ENCODE data around the gene UNC45A.

UNC45A gene, protein sequence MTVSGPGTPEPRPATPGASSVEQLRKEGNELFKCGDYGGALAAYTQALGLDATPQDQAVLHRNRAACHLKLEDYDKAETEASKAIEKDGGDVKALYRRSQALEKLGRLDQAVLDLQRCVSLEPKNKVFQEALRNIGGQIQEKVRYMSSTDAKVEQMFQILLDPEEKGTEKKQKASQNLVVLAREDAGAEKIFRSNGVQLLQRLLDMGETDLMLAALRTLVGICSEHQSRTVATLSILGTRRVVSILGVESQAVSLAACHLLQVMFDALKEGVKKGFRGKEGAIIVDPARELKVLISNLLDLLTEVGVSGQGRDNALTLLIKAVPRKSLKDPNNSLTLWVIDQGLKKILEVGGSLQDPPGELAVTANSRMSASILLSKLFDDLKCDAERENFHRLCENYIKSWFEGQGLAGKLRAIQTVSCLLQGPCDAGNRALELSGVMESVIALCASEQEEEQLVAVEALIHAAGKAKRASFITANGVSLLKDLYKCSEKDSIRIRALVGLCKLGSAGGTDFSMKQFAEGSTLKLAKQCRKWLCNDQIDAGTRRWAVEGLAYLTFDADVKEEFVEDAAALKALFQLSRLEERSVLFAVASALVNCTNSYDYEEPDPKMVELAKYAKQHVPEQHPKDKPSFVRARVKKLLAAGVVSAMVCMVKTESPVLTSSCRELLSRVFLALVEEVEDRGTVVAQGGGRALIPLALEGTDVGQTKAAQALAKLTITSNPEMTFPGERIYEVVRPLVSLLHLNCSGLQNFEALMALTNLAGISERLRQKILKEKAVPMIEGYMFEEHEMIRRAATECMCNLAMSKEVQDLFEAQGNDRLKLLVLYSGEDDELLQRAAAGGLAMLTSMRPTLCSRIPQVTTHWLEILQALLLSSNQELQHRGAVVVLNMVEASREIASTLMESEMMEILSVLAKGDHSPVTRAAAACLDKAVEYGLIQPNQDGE

DNA sequence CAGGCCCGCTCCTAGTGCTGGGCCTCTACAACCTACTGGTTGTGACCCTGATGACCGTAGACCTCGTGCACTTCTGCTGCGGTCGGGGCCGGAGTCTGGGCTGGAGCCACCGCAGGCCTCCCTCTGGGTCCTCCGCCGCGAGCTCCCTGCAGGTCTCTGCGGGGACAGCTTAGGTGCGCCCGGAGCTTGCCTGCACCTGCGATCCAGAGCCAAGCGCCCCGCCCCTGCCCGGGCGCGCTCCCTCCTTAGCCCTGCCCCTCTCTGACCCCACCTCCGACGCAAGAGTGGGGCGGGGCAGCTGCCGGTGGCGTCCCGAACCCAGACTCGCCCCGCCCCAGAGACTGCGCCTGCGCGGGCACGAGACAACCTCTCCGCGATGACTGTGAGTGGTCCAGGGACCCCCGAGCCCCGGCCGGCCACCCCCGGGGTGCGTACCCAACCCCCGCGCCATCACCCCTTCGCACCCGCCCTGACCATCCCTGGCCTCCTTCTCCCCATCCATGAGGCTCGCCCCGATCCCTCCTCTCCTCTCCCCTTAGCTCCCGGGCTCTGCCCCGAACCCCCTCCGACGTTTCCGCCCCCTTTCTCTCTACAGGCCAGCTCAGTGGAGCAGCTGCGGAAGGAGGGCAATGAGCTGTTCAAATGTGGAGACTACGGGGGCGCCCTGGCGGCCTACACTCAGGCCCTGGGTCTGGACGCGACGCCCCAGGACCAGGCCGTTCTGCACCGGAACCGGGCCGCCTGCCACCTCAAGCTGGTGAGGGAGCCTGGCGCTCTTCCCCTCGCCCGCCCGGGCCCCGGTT lies at the start of gene UNC45A:
Gene UNC45A, plus strand, starts transcription at position 337 of the 803 bp plus-strand sequence. Its CDS starts 40 bp downstream, at position 377.
- Histone ChIP-seq H3K4me3 (ENCODE audit: low read length) (peak within 1 kb of the TSS; percentile 68), H3K36me3 (ENCODE audit: insufficient read depth, low read length) (peaks cover 14% of the 10 kb centered on the region), H3K27me3 (ENCODE audit: insufficient read depth, low read length) (no peaks in the 10 kb centered on the region), H3K4me1 (ENCODE audit: insufficient read depth, low read length) (peaks cover 32% of the 10 kb centered on the region), H2AFZ (ENCODE audit: low read depth, low read length) (peak within 1 kb of the TSS; percentile 95), H3K9me3 (ENCODE audit: low read length) (no peaks in the 10 kb centered on the region)

DNA sequence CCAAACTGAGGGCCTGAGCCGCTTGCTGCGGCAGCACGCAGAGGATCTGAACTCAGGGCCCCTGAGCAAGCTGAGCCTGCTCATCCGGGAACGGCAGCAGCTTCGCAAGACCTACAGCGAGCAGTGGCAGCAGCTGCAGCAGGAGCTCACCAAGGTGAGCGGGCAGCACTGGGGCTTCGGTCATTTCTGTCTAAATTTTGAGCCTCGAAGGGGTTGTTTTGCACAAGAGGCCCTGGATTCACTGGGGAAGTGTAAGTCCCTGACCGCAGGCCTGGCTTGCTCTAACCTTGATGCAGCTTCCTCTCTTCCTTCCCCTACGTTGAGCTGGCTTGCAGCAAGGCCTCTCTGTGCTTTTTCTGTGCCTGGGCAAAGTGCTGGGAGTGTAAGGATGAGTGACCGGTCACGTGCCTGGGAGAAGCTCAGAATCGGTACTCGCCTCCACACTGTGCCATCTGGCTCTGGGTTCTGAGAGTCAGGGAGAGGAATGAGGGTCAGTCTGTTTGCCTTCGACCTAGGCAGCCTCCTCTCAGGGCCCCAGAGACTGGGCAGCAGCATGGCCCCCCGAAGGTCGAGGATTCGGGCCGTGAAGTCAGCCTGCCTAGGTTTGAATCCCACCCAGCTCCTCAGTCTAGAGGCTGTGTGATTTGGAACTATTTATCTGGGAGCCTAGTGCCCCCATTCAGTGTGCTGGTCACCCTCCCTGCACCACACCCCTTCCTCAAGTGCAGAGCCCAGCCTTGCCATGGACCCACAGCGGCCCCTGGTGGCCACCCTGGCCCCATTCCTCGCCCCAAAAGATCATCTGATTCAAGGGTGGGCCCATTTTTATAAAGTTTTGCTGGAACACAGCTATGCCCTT lies 49.4 kb upstream of the UNC45A start:
- Histone ChIP-seq H3K36me3 (ENCODE audit: insufficient read depth, low read length) (peaks cover 4% of the 10 kb centered on the region), H3K9me3 (ENCODE audit: low read length) (no peaks in the 10 kb centered on the region), H3K4me1 (ENCODE audit: insufficient read depth, low read length) (peaks cover 3% of the 10 kb centered on the region), H2AFZ (ENCODE audit: low read depth, low read length) (no peak overlapping the region), H3K27me3 (ENCODE audit: insufficient read depth, low read length) (no peaks in the 10 kb centered on the region), H3K4me3 (ENCODE audit: low read length) (no peak overlapping the region)

DNA sequence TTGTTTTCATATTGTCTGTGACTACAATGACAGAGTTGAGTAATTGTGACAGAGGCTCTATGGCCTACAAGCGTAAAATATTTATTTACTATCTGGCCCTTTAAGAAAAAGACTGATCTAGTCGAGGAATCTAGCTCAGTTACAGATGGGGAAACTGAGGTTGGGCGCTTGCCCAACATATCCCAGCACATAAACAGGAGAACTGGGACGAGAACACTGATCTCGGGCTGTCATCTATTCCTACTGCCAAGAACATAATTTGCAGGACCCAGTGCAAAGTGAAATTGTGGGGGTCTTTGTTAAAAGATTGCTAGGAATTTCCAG lies 48.8 kb upstream of the UNC45A start:
- Histone ChIP-seq H3K9me3 (ENCODE audit: low read length) (no peaks in the 10 kb centered on the region), H2AFZ (ENCODE audit: low read depth, low read length) (no peak overlapping the region), H3K4me1 (ENCODE audit: insufficient read depth, low read length) (peaks cover 3% of the 10 kb centered on the region), H3K27me3 (ENCODE audit: insufficient read depth, low read length) (no peaks in the 10 kb centered on the region), H3K4me3 (ENCODE audit: low read length) (no peak overlapping the region), H3K36me3 (ENCODE audit: insufficient read depth, low read length) (no peaks in the 10 kb centered on the region)

DNA sequence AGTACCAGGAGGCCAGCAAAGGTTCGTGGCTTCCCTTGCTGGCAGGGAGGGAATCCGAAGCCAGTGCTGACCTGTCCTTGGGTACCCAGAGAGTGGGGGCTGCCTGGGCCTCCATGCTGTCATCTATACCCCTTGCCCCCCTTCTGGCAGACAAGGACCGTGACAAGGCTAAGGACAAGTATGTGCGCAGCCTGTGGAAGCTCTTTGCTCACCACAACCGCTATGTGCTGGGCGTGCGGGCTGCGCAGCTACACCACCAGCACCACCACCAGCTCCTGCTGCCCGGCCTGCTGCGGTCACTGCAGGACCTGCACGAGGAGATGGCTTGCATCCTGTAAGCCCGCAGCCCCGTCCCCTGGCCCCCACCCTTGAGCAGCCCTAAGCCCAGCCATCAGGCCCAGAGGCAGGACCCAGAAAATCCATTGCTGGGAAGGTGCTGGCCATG lies 48.0 kb upstream of the UNC45A start:
- peaks cover 3% of the 10 kb centered on the region for H3K4me1 ChIP-seq (ENCODE audit: insufficient read depth, low read length)
- no peaks in the 10 kb centered on the region for H3K36me3 ChIP-seq (ENCODE audit: insufficient read depth, low read length)
- no peaks in the 10 kb centered on the region for H3K27me3 ChIP-seq (ENCODE audit: insufficient read depth, low read length)
- no peak overlapping the region for H2AFZ ChIP-seq (ENCODE audit: low read depth, low read length)
- H3K9me3 ChIP-seq (ENCODE audit: low read length) = no peaks in the 10 kb centered on the region
- H3K4me3 ChIP-seq (ENCODE audit: low read length) = no peak overlapping the region

DNA sequence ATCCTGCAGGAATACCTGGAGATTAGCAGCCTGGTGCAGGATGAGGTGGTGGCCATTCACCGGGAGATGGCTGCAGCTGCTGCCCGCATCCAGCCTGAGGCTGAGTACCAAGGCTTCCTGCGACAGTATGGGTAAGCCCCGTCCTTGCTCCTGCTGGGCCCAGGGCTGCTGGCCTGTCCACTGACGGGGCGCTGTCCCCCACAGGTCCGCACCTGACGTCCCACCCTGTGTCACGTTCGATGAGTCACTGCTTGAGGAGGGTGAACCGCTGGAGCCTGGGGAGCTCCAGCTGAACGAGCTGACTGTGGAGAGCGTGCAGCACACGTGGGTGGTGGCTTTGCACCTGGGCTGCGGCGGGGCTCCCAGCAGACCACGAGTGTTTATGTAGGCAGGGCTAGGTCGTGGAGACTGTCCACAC lies 45.8 kb upstream of the UNC45A start:
- no peaks in the 10 kb centered on the region for H3K27me3 ChIP-seq (ENCODE audit: insufficient read depth, low read length)
- no peak overlapping the region for H3K4me3 ChIP-seq (ENCODE audit: low read length)
- H3K36me3 ChIP-seq (ENCODE audit: insufficient read depth, low read length) = no peaks in the 10 kb centered on the region
- H3K9me3 ChIP-seq (ENCODE audit: low read length) = no peaks in the 10 kb centered on the region
- H3K4me1 ChIP-seq (ENCODE audit: insufficient read depth, low read length) = peaks cover 3% of the 10 kb centered on the region
- no peak overlapping the region for H2AFZ ChIP-seq (ENCODE audit: low read depth, low read length)

DNA sequence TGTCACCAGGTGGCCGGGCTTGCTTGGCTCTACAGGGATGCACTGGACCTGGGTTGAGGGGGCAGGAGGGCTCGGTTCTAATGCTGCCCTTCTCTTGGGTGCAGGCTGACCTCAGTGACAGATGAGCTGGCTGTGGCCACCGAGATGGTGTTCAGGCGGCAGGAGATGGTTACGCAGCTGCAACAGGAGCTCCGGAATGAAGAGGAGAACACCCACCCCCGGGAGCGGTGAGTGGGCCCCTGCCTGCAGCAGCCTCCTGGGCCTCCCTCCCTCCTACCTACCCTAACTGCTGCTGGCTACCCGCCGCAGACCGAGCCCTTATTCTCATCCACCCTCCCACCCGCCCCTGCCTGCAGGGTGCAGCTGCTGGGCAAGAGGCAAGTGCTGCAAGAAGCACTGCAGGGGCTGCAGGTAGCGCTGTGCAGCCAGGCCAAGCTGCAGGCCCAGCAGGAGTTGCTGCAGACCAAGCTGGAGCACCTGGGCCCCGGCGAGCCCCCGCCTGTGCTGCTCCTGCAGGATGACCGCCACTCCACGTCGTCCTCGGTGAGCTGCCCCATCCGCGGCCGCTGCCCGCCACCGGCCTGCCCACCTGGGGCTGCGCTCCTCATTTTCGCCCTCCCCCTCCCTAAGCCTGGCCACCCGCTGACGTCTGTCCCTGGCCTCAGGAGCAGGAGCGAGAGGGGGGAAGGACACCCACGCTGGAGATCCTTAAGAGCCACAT lies 45.2 kb upstream of the UNC45A start:
- no peaks in the 10 kb centered on the region for H3K27me3 ChIP-seq (ENCODE audit: insufficient read depth, low read length)
- H2AFZ ChIP-seq (ENCODE audit: low read depth, low read length) = no peak overlapping the region
- H3K4me1 ChIP-seq (ENCODE audit: insufficient read depth, low read length) = peaks cover 3% of the 10 kb centered on the region
- H3K36me3 ChIP-seq (ENCODE audit: insufficient read depth, low read length) = no peaks in the 10 kb centered on the region
- no peaks in the 10 kb centered on the region for H3K9me3 ChIP-seq (ENCODE audit: low read length)
- H3K4me3 ChIP-seq (ENCODE audit: low read length) = no peak overlapping the region

DNA sequence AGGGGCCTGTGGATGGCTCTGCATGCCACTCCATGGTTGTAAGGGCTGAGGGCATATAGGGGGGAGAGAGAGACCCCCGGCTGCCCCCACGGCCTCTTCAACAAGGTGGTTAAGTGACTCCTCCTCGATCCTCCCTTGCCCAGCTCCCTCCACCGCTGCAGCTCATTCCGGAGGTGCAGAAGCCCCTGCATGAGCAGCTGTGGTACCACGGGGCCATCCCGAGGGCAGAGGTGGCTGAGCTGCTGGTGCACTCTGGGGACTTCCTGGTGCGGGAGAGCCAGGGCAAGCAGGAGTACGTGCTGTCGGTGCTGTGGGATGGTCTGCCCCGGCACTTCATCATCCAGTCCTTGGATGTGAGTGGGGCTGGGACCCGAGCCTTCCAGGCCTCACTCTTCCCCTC lies 44.2 kb upstream of the UNC45A start:
- Histone ChIP-seq H3K27me3 (ENCODE audit: insufficient read depth, low read length) (no peaks in the 10 kb centered on the region), H2AFZ (ENCODE audit: low read depth, low read length) (no peak overlapping the region), H3K4me3 (ENCODE audit: low read length) (no peak overlapping the region), H3K36me3 (ENCODE audit: insufficient read depth, low read length) (no peaks in the 10 kb centered on the region), H3K4me1 (ENCODE audit: insufficient read depth, low read length) (peaks cover under 1% of the 10 kb centered on the region), H3K9me3 (ENCODE audit: low read length) (no peaks in the 10 kb centered on the region)

DNA sequence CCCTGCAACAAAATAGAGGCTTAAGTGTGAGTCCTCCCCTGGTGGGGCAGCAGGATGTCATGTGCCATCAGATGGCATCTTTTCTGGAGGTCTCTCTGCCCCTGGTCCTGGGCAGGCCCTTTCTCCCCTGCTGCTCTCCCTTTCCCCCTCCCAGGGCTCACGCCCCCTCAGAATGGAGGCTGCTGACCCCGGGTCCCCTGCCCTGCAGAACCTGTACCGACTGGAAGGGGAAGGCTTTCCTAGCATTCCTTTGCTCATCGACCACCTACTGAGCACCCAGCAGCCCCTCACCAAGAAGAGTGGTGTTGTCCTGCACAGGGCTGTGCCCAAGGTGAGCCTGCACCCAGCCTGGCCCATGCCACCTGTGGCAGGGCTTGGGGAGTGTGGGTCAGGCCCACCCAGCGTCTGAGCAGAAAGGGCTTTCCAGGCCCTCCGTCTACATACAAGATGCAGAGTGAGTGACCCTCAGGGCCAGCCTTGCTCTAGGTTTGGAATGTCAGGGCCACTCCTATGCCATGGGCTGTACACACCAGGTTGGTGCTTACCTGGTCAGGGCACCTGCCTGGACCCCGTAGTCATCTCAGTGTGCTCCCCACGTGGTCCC lies 43.6 kb upstream of the UNC45A start:
- Histone ChIP-seq H2AFZ (ENCODE audit: low read depth, low read length) (no peak overlapping the region), H3K9me3 (ENCODE audit: low read length) (no peaks in the 10 kb centered on the region), H3K36me3 (ENCODE audit: insufficient read depth, low read length) (no peaks in the 10 kb centered on the region), H3K4me3 (ENCODE audit: low read length) (no peak overlapping the region), H3K4me1 (ENCODE audit: insufficient read depth, low read length) (no peaks in the 10 kb centered on the region), H3K27me3 (ENCODE audit: insufficient read depth, low read length) (no peaks in the 10 kb centered on the region)

DNA sequence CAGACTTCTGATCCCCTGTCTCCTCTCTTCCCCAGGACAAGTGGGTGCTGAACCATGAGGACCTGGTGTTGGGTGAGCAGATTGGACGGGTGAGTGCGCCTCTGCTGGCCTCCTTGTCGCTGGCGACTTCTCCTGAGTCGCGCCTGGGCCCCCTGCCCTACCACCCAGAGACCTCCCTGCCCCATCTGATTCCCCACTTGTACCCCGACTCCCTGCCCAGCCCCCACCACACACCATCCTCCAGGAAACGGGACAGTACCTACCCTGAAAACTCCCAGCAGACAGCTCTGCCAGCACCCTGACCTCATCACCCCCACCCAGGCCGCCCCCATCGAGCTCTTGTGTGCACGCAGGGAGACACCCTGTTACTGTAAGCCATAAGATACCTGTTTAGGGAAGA lies 43.1 kb upstream of the UNC45A start:
- no peaks in the 10 kb centered on the region for H3K27me3 ChIP-seq (ENCODE audit: insufficient read depth, low read length)
- no peaks in the 10 kb centered on the region for H3K36me3 ChIP-seq (ENCODE audit: insufficient read depth, low read length)
- no peak overlapping the region for H2AFZ ChIP-seq (ENCODE audit: low read depth, low read length)
- H3K4me3 ChIP-seq (ENCODE audit: low read length) = no peak overlapping the region
- H3K4me1 ChIP-seq (ENCODE audit: insufficient read depth, low read length) = no peaks in the 10 kb centered on the region
- no peaks in the 10 kb centered on the region for H3K9me3 ChIP-seq (ENCODE audit: low read length)

DNA sequence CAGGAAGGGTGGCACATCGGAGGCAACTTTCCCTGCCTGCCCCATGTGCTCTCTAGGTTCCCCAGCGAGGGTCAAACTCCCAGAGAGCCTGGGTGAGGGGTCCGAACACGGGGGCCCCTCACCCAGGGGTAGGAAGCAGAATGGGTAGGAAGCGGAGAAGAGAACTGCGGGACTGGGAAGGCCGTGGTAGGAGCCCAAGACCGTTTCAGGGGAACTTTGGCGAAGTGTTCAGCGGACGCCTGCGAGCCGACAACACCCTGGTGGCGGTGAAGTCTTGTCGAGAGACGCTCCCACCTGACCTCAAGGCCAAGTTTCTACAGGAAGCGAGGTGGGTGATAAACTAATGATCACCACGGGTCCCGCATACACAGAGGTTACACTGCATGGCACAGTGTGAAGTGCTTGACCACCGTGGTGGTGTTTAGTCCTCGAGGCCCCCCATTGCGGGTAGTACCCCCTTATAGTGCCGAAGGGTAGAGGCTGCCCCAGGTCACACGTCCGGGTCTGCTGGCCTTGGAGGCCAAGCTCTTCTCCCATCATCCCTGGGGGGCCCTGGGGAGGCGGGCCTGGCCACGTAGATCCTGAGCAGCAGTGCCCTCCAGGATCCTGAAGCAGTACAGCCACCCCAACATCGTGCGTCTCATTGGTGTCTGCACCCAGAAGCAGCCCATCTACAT lies 42.4 kb upstream of the UNC45A start:
- Histone ChIP-seq H3K27me3 (ENCODE audit: insufficient read depth, low read length) (no peaks in the 10 kb centered on the region), H3K36me3 (ENCODE audit: insufficient read depth, low read length) (no peaks in the 10 kb centered on the region), H3K4me3 (ENCODE audit: low read length) (no peak overlapping the region)

More for the DNA sequence above, 42.4 kb upstream of the UNC45A start:
- H2AFZ ChIP-seq (ENCODE audit: low read depth, low read length) = no peak overlapping the region
- H3K9me3 ChIP-seq (ENCODE audit: low read length) = no peaks in the 10 kb centered on the region
- no peaks in the 10 kb centered on the region for H3K4me1 ChIP-seq (ENCODE audit: insufficient read depth, low read length)

Data from neuron (in vitro differentiated cells).